ENCODE data around the gene TCHHL1. TPM values are rescaled to one million over a fixed set of nuclear protein-coding genes. Genes with fewer than 3 reads are reported as not detected.

Gene TCHHL1
- total RNA-seq, 1 experiment from 2014 or later: not detected

DNA sequence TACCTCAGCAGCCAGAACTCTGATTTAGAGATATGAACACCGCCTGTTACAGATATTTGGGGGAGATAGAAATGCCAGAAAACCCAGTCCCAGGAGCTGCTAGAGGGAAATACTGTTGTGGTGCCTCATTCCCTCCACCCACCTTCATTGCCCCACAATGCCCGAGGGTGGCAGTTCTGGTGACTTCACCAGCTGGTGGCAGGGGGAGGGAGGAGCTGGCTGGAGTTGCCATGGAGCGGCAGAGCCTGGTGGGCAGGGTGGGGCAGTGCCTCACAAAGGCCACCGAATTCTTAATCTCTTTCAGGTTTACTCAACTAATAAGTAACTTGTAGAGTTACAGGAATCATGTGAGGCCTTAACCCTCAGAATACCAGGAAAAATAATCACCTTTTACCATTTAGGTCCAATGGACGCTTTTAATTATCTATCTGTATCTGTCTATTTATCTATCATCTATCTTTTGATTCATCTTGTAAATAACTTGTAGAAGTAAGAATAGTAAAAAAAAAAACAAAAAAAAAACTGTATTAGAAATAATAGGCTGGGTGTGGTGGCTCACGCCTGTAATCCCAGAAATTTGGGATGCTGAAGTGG is 40.4 kb downstream of the TCHHL1 start:
- peaks cover 3% of the 10 kb centered on the region for H3K9me3 Mint-ChIP-seq (ENCODE audit: low read depth, unreplicated experiment)
- H3K4me1 Mint-ChIP-seq (ENCODE audit: low read depth, unreplicated experiment): peaks cover 41% of the 10 kb centered on the region
- peak; percentile 98 for DNase-seq
- peaks cover 16% of the 10 kb centered on the region for H3K36me3 Mint-ChIP-seq (ENCODE audit: insufficient read depth, unreplicated experiment)
- BruUV-seq (replicated peaks): TSS peak; percentile 95
- TF ChIP-seq, protein P1, sequence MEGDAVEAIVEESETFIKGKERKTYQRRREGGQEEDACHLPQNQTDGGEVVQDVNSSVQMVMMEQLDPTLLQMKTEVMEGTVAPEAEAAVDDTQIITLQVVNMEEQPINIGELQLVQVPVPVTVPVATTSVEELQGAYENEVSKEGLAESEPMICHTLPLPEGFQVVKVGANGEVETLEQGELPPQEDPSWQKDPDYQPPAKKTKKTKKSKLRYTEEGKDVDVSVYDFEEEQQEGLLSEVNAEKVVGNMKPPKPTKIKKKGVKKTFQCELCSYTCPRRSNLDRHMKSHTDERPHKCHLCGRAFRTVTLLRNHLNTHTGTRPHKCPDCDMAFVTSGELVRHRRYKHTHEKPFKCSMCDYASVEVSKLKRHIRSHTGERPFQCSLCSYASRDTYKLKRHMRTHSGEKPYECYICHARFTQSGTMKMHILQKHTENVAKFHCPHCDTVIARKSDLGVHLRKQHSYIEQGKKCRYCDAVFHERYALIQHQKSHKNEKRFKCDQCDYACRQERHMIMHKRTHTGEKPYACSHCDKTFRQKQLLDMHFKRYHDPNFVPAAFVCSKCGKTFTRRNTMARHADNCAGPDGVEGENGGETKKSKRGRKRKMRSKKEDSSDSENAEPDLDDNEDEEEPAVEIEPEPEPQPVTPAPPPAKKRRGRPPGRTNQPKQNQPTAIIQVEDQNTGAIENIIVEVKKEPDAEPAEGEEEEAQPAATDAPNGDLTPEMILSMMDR (IDR thresholded peaks at IDR 0.05; ENCODE audit: unreplicated experiment): no peak
- H3K27me3 Mint-ChIP-seq (ENCODE audit: unreplicated experiment): peaks cover 10% of the 10 kb centered on the region
- intact Hi-C loops (cut with micrococcal nuclease; ENCODE audit: unreplicated experiment): loop anchor here (2.0 kb wide), 1 partner anchor 14 kb away; no protein-coding TSS in a partner anchor
- H3K27ac Mint-ChIP-seq (ENCODE audit: unreplicated experiment): peak overlapping the region; percentile 84
- CTCF ChIA-PET: interaction anchor here (0.6 to 4.1 kb wide), 12 partner anchors 9 to 410 kb away, joined by 3 to 59 read pairs (median 4); partner anchors contain the start of gene S100A11
- H3K4me3 Mint-ChIP-seq (ENCODE audit: low read depth, unreplicated experiment): peak overlapping the region; percentile 48

DNA sequence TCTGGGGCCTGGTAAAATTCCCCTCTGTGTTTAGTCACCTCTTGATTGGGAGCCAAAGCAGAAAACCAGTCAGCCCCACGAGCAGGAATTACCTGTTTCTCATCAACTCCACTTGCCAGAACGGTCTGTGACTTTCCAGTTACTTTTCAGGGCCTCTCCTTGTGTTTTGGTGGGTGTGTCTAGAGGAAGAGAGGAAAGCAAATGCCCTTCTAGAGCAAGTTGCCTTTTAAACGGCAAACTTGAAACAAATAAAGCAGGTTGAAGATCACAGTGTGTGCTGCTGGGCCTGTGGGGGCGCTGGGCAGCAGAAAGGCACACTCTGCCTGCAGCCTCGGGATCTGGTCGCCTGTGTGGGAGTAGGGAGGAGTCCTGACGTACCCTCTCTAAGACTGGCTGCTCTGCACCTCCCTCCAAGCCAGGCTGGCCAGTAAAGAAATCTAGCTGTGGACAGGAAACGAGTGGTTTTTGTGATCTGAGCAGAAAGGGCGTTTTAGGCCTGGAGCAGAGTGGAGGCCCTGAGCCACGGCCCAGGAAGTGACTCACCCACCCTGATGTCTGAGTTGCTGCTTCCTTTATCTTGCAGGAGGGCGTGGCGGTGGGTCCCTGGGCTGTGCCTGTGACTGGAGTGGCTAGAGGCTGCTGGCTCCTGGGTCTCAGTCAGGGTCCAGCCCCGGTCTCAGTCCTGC is 41.0 kb downstream of the TCHHL1 start:
- peaks cover 41% of the 10 kb centered on the region for H3K4me1 Mint-ChIP-seq (ENCODE audit: low read depth, unreplicated experiment)
- peak overlapping the region; percentile 48 for H3K4me3 Mint-ChIP-seq (ENCODE audit: low read depth, unreplicated experiment)
- H3K27me3 Mint-ChIP-seq (ENCODE audit: unreplicated experiment): peaks cover 4% of the 10 kb centered on the region
- CTCF ChIA-PET: interaction anchor here (0.5 to 4.1 kb wide), 12 partner anchors 8 to 442 kb away, joined by 3 to 59 read pairs (median 3); partner anchors contain the start of gene S100A11
- TF ChIP-seq, protein P1 (IDR thresholded peaks at IDR 0.05; ENCODE audit: unreplicated experiment): no peak
- H3K9me3 Mint-ChIP-seq (ENCODE audit: low read depth, unreplicated experiment): peaks cover 3% of the 10 kb centered on the region
- peaks cover 16% of the 10 kb centered on the region for H3K36me3 Mint-ChIP-seq (ENCODE audit: insufficient read depth, unreplicated experiment)
- no TSS peak for BruUV-seq (replicated peaks)
- intact Hi-C loops (cut with micrococcal nuclease; ENCODE audit: unreplicated experiment): loop anchor here (2.0 kb wide), 1 partner anchor 13 kb away; no protein-coding TSS in a partner anchor
- H3K27ac Mint-ChIP-seq (ENCODE audit: unreplicated experiment): peak overlapping the region; percentile 84
- DNase-seq: peak; percentile 96

DNA sequence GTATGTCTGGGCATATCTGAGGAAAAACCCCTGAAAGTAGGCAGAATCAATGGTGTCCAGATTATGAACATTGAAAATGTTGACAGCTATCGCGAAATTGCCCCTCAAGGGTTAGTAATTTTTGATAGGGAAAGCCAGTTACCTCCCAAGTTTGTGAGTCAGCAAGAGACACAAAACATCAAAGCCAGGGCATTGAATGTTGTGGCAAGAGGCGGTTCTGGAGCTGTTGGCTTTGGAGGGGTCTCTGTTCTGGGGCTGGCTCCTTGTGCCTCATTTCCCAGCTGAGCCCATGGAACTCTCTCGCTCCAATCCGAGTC is 41.5 kb downstream of the TCHHL1 start:
- TF ChIP-seq, protein P1 (IDR thresholded peaks at IDR 0.05; ENCODE audit: unreplicated experiment): no peak
- Mint-ChIP-seq H3K27ac (ENCODE audit: unreplicated experiment) (peak overlapping the region; percentile 84), H3K36me3 (ENCODE audit: insufficient read depth, unreplicated experiment) (peaks cover 16% of the 10 kb centered on the region), H3K27me3 (ENCODE audit: unreplicated experiment) (no peaks in the 10 kb centered on the region), H3K9me3 (ENCODE audit: low read depth, unreplicated experiment) (peaks cover 3% of the 10 kb centered on the region), H3K4me1 (ENCODE audit: low read depth, unreplicated experiment) (peaks cover 36% of the 10 kb centered on the region), H3K4me3 (ENCODE audit: low read depth, unreplicated experiment) (peak overlapping the region; percentile 48)
- no peak for DNase-seq
- BruUV-seq (replicated peaks): TSS peak; percentile 92
- CTCF ChIA-PET: interaction anchor here (0.5 to 4.1 kb wide), 6 partner anchors 8 to 442 kb away, joined by 3 to 59 read pairs (median 6); partner anchors contain the start of gene S100A11
- intact Hi-C loops (cut with micrococcal nuclease; ENCODE audit: unreplicated experiment): no loop called here

DNA sequence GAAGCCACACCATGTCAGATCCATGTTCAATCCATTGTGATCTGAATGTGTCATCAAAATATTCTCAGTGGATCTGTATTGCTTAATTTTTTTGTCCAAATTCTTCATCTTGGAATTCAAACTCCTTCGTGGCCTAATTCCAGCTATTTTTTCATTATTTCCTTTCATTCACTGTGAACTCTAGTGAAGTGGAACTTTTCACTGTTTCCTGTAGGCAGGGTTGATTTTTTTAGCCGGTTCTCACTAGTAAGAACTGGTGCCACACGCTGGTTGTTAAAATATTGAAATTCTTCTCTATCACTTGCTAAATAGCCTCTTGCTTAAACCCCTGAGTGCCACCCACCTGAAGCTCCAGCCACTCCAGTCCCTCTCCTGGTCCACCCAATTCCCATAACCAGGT is 44.5 kb downstream of the TCHHL1 start:
- peaks cover 8% of the 10 kb centered on the region for H3K4me1 Mint-ChIP-seq (ENCODE audit: low read depth, unreplicated experiment)

More for the DNA sequence above, 44.5 kb downstream of the TCHHL1 start:
- H3K36me3 Mint-ChIP-seq (ENCODE audit: insufficient read depth, unreplicated experiment): peaks cover 16% of the 10 kb centered on the region
- CTCF ChIA-PET: no interaction called here
- intact Hi-C loops (cut with micrococcal nuclease; ENCODE audit: unreplicated experiment): no loop called here
- no peak for DNase-seq
- H3K27me3 Mint-ChIP-seq (ENCODE audit: unreplicated experiment): no peaks in the 10 kb centered on the region
- no peak overlapping the region for H3K27ac Mint-ChIP-seq (ENCODE audit: unreplicated experiment)
- H3K9me3 Mint-ChIP-seq (ENCODE audit: low read depth, unreplicated experiment): peaks cover 3% of the 10 kb centered on the region
- no peak overlapping the region for H3K4me3 Mint-ChIP-seq (ENCODE audit: low read depth, unreplicated experiment)
- BruUV-seq (replicated peaks): no TSS peak
- TF ChIP-seq, protein P1 (IDR thresholded peaks at IDR 0.05; ENCODE audit: unreplicated experiment): no peak
